Prostate gland (tissue), 2 donors: ENCODE measurements around the gene ARHGEF4. TPM values are rescaled to one million over a fixed set of nuclear protein-coding genes. Genes with fewer than 3 reads are reported as not detected.
"Not testable (repeated sequence)": the region's sequence is repeated elsewhere in the genome, so short reads cannot be mapped to it uniquely, and the experiment has no call there.

Source experiments
- DNase-seq: peaks from one replicate; pipeline ENCODE4 v3.0.0-alpha.2; 2019; ENCODE audit warnings: low spot score
- H3K27ac ChIP-seq, 2 donors: fragments of 200-600 bp; sonication (generic); 2 replicates each; pipeline ENCODE4 v1.5.1; 2017 to 2019
- H3K27me3 ChIP-seq: fragments of 200-600 bp; sonication (generic); replicated peaks from 2 replicates; pipeline ENCODE4 v1.5.1; 2019; ENCODE audit not compliant: insufficient read depth
- H3K36me3 ChIP-seq, 2 donors: fragments of 200-600 bp; sonication (generic); 1 replicate in 1 of 2; 2 replicates in 1 of 2; pipeline versions ENCODE4 v1.5.1 to v1.8.1; 2017 to 2019
- H3K4me1 ChIP-seq: fragments of 200-600 bp; sonication (generic); replicated peaks from 2 replicates; pipeline ENCODE4 v1.5.1; 2019
- H3K4me3 ChIP-seq, 2 donors: fragments of 200-600 bp; sonication (generic); 2 replicates each; pipeline ENCODE4 v1.5.1; 2017 to 2019
- H3K9me3 ChIP-seq: fragments of 200-600 bp; sonication (generic); 2 replicates; pipeline ENCODE4 v1.5.1; 2017
- CTCF ChIP-seq, 4 experiments: fragments of 200-600 bp in 2 of 4; fragments of 450-650 bp in 2 of 4; sonication (generic) in 2 of 4; IDR thresholded peaks; 1 replicate in 3 of 4; 2 replicates in 1 of 4; pipeline ENCODE4 v1.5.1; 2016 to 2019; ENCODE audit warnings: antibody characterized with exemption in 4 of 4, mild to moderate bottlenecking in 2 of 4, moderate library complexity in 2 of 4
- POLR2A ChIP-seq: fragments of 450-650 bp; IDR thresholded peaks from one replicate; pipeline ENCODE4 v1.6.1; 2016; ENCODE audit warnings: antibody characterized with exemption, mild to moderate bottlenecking
- POLR2AphosphoS5 ChIP-seq: sonication (generic); formaldehyde crosslinking; IDR thresholded peaks from one replicate; pipeline ENCODE4 v1.6.1; 2017; ENCODE audit warnings: antibody characterized with exemption
- WGBS: methylation state at CpG from one replicate; pipeline ENCODE4 v1.1.5; 2018; 5-methylcytosine and 5-hydroxymethylcytosine counted together
- intact Hi-C: fragments of 100-400 bp; cut with DNase I; formaldehyde crosslinking; loops from one replicate; pipeline ENCODE4 v1.14.2; 2022
- total RNA-seq, 2 donors: library from RNA; depleted of rRNA; stranded (reverse); fragments of >200 nt; gene quantifications; one replicate each; pipeline ENCODE4 v1.1.0, GENCODE V29; 2016

ARHGEF4 gene
- total RNA-seq, 2 donors from 2014 or later, result 9.6 to 56.0 TPM

GRCh38 chr2:131058920-131059319 lies 222.2 kb downstream of the ARHGEF4 start:
- TF ChIP-seq CTCF (IDR thresholded peaks at IDR 0.05) (no peak), POLR2AphosphoS5 (no peak), POLR2A (no peak)
- H3K36me3 ChIP-seq, result peaks cover 0 to 8% of the 10 kb centered on the region in 2 donors
- H3K9me3 ChIP-seq, result no peaks in the 10 kb centered on the region
- intact Hi-C loops, result no loop called here
- DNase-seq, result no peak
- no peaks in the 10 kb centered on the region for H3K4me1 ChIP-seq
- H3K27ac ChIP-seq, result no peak overlapping the region
- H3K4me3 ChIP-seq, result no peak overlapping the region
- no peaks in the 10 kb centered on the region for H3K27me3 ChIP-seq
- 93% methylated on average over 4 of the region's 4 CpGs for WGBS

- 92% methylated on average over 11 of the region's 11 CpGs for WGBS
- Histone ChIP-seq H3K4me1 (peaks cover 6% of the 10 kb centered on the region), H3K4me3 (no peak overlapping the region), H3K9me3 (no peaks in the 10 kb centered on the region), H3K27ac (no peak overlapping the region), H3K36me3 (no peaks in the 10 kb centered on the region), H3K27me3 (no peaks in the 10 kb centered on the region)
- intact Hi-C loops, result no loop called here
- TF ChIP-seq POLR2A, result no peak
- TF ChIP-seq CTCF (IDR thresholded peaks at IDR 0.05), result no peak
- no peak for TF ChIP-seq POLR2AphosphoS5
- DNase-seq, result no peak
Observed at GRCh38 chr2:131063501-131064283, 227.0 kb downstream of the ARHGEF4 start.

- TF ChIP-seq CTCF (IDR thresholded peaks at IDR 0.05), result no peak
- TF ChIP-seq POLR2A, result no peak
- TF ChIP-seq POLR2AphosphoS5, result no peak
Observed at GRCh38 chr2:131064589-131065512, 228.1 kb downstream of the ARHGEF4 start.

GRCh38 chr2:131067465-131068125 lies 230.9 kb downstream of the ARHGEF4 start:
- no peak for DNase-seq
- Histone ChIP-seq H3K4me3 (no peak overlapping the region), H3K27me3 (no peaks in the 10 kb centered on the region), H3K9me3 (no peaks in the 10 kb centered on the region), H3K36me3 (no peaks in the 10 kb centered on the region), H3K4me1 (peaks cover 6% of the 10 kb centered on the region), H3K27ac (no peak overlapping the region)
- TF ChIP-seq POLR2AphosphoS5, result no peak
- no peak for TF ChIP-seq POLR2A
- no peak for TF ChIP-seq CTCF (IDR thresholded peaks at IDR 0.05)
- intact Hi-C loops, result no loop called here
- 44% methylated on average over 2 of the region's 2 CpGs for WGBS

More at GRCh38 chr2:131064589-131065512, 228.1 kb downstream of the ARHGEF4 start:
- no peak overlapping the region for H3K4me3 ChIP-seq
- no peaks in the 10 kb centered on the region for H3K27me3 ChIP-seq
- H3K9me3 ChIP-seq, result no peaks in the 10 kb centered on the region
- H3K27ac ChIP-seq, result no peak overlapping the region
- no peak for DNase-seq
- intact Hi-C loops, result no loop called here
- H3K36me3 ChIP-seq, result no peaks in the 10 kb centered on the region
- WGBS, result 61% methylated on average over 14 of the region's 14 CpGs
- peaks cover 6% of the 10 kb centered on the region for H3K4me1 ChIP-seq

- H3K4me3 ChIP-seq, intact Hi-C loops, H3K27me3 ChIP-seq, DNase-seq, H3K9me3 ChIP-seq, H3K27ac ChIP-seq, H3K4me1 ChIP-seq, H3K36me3 ChIP-seq: not testable (repeated sequence)
- 91% methylated on average over 6 of the region's 6 CpGs for WGBS
Observed at GRCh38 chr2:131068172-131068571, 231.5 kb downstream of the ARHGEF4 start.

- H3K4me1 ChIP-seq, H3K27ac ChIP-seq, H3K4me3 ChIP-seq, H3K36me3 ChIP-seq, H3K27me3 ChIP-seq, intact Hi-C loops, H3K9me3 ChIP-seq, DNase-seq: not testable (repeated sequence)
- 93% methylated on average over 15 of the region's 15 CpGs for WGBS
Observed at GRCh38 chr2:131075578-131075977, 238.9 kb downstream of the ARHGEF4 start.
